B cell (primary cell): ENCODE data around the gene PPP6R1.

Experiments
- EZH2 ChIP-seq: IDR thresholded peaks from 2 replicates; pipeline ENCODE4 v1.6.1; 2012; ENCODE audit warnings: borderline replicate concordance, low read depth, mild to moderate bottlenecking, moderate library complexity, low read length; ENCODE audit not compliant: insufficient read depth, poor library complexity, severe bottlenecking
- TF ChIP-seq, protein P1 (sequence below): fragments of 200-600 bp; IDR thresholded peaks from one replicate; pipeline ENCODE4 v1.8.0; 2022; ENCODE audit warnings: antibody characterized with exemption, mild to moderate bottlenecking

DNA sequence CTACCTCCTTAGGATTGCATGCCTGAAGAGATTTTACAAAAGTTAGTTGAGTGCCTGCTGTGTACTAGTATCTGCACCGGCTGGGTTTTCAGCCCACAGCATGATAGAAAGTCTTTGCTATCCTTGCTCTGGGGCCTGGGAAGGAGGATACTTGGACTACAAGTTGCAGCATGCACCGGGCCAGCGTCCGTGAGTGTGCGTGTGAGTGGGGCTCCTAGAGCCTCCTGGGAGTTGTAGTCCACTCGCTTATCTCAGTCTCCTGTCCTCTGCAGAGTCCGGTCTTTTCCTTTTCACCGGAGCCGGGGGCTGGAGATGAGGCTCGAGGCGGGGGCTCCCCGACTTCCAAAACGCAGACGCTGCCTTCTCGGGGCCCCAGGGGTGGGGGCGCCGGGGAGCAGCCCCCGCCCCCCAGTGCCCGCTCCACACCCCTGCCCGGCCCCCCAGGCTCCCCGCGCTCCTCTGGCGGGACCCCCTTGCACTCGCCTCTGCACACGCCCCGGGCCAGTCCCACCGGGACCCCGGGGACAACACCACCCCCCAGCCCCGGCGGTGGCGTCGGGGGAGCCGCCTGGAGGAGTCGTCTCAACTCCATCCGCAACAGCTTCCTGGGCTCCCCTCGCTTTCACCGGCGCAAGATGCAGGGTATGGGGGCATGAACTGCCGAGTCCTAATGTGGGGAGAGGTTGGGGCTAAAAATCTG is 45.6 kb upstream of the PPP6R1 start:
- TF ChIP-seq, protein P1, sequence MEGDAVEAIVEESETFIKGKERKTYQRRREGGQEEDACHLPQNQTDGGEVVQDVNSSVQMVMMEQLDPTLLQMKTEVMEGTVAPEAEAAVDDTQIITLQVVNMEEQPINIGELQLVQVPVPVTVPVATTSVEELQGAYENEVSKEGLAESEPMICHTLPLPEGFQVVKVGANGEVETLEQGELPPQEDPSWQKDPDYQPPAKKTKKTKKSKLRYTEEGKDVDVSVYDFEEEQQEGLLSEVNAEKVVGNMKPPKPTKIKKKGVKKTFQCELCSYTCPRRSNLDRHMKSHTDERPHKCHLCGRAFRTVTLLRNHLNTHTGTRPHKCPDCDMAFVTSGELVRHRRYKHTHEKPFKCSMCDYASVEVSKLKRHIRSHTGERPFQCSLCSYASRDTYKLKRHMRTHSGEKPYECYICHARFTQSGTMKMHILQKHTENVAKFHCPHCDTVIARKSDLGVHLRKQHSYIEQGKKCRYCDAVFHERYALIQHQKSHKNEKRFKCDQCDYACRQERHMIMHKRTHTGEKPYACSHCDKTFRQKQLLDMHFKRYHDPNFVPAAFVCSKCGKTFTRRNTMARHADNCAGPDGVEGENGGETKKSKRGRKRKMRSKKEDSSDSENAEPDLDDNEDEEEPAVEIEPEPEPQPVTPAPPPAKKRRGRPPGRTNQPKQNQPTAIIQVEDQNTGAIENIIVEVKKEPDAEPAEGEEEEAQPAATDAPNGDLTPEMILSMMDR: no peak
- TF ChIP-seq EZH2: no peak
